ENCODE measurements around the gene C16orf90. TPM values are rescaled to one million over a fixed set of nuclear protein-coding genes. Genes with fewer than 3 reads are reported as not detected.
A peak's percentile ranks its signal among the peaks of the same experiment; 100 is the strongest.
"Not testable (repeated sequence)": the region's sequence is repeated elsewhere in the genome, so short reads cannot be mapped to it uniquely, and the experiment has no call there.

C16orf90 gene
- total RNA-seq, 1 experiment from 2014 or later: not detected

DNA sequence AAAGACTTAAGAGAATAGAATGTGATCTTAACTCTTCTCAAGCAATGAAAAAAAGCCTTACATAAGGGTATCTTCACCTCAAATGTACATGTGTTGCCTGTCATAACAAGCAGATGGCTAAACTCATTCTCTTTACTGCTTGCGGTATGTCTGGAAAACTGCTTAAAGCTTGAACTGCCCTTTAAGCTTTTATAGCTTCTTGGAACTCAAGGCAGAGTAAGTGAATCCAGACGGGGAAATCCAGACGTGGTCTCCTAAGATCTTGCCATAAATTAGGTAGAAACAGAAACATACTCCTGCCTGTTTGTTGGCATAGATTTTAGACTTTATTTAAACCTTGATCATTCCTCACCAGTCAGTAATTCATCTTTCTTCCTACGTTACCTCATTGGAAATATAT, 25.1 kb upstream of the C16orf90 start:
- Histone ChIP-seq H3K27me3 (no peaks in the 10 kb centered on the region), H3K27ac (no peak overlapping the region), H3K4me1 (peaks cover 24% of the 10 kb centered on the region), H3K9me3 (replicated peaks) (no peaks in the 10 kb centered on the region), H3K36me3 (no peaks in the 10 kb centered on the region; the same call in 1 of the 2 replicates), H3K4me3 (no peak overlapping the region)
- DNase-seq: no peak

DNA sequence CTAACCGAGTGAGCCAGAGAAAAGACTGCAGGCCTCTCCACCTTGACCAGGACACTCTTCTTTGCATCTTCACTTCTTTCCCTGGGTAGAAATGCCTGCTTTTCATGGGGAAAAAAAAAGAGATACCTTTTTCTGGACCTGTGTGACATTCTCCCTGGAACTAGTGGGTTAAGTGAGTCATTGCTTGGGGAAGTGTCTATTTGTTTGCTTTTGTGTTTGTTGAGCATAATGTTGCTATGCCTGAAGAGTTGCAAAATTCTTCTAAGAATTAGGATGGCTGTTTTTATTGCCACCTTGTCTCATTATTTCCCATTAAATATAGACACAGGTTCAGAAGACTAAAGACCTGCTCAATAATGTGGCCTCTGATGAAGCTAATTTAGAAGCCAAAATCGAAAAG, 24.3 kb upstream of the C16orf90 start:
- Histone ChIP-seq H3K4me1 (peaks cover 27% of the 10 kb centered on the region), H3K27me3 (no peaks in the 10 kb centered on the region), H3K36me3 (no peaks in the 10 kb centered on the region; the same call in 1 of the 2 replicates), H3K4me3 (no peak overlapping the region), H3K27ac (no peak overlapping the region), H3K9me3 (replicated peaks) (no peaks in the 10 kb centered on the region)
- DNase-seq: no peak

DNA sequence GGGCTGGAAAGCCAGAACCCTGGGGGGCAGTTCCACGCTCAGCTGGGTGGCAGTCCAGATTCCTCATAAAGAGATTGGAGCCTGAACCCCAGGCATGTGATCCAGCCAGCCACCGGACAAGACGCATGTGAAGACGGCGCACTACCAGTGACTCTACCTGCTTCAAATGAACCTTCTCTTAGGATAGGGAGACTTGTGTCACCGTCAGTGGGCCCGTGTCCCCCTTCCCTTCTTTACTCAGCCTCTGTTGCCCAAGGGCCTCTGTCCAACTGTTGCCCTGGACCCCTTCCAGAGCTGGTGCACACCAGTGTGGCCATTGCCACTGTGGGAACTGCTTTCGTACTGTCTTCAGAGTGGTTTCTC, 23.7 kb upstream of the C16orf90 start:
- Histone ChIP-seq H3K9me3 (replicated peaks) (no peaks in the 10 kb centered on the region), H3K4me1 (peaks cover 27% of the 10 kb centered on the region), H3K27me3 (no peaks in the 10 kb centered on the region), H3K4me3 (no peak overlapping the region), H3K36me3 (no peaks in the 10 kb centered on the region; the same call in 1 of the 2 replicates), H3K27ac (peak overlapping the region; percentile 51)
- DNase-seq: no peak

DNA sequence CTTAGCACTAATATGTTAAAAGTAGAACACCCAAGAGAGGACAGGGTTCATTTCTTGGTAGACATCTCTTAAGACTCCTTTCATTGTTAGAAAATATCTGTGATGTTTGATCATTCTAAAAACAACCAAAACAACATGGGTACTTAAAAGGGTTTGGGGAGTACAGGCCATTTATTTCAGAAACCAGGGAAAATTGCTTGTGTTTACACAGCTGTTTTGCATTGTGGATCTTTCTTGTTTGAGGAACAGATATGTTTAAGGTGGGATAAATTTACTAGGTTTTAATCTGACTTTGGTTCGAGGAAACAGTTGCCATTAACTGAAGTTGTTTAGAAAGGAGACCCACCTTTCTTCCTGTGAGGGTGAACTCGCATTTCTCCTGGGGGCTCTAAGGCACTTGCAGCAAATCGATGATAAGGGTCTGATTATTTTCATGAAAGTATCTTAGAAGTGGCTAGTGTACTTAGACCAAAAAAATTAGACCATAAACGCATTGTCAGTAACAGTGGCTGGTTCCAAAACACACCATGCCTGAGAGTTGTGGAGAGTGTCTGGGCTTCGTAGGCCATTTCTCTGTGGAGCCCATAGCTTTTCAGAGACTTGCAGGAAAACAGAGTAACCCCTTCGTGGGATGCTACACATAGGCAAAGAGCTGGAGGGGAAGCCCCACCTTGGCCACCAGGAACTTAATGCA, 23.1 kb upstream of the C16orf90 start:
- Histone ChIP-seq H3K27me3 (no peaks in the 10 kb centered on the region), H3K9me3 (replicated peaks) (no peaks in the 10 kb centered on the region), H3K4me3 (no peak overlapping the region), H3K4me1 (peaks cover 27% of the 10 kb centered on the region), H3K36me3 (no peaks in the 10 kb centered on the region; the same call in 1 of the 2 replicates), H3K27ac (peak overlapping the region; percentile 51)
- DNase-seq: peak in 1 of 2 experiments; percentile 61

DNA sequence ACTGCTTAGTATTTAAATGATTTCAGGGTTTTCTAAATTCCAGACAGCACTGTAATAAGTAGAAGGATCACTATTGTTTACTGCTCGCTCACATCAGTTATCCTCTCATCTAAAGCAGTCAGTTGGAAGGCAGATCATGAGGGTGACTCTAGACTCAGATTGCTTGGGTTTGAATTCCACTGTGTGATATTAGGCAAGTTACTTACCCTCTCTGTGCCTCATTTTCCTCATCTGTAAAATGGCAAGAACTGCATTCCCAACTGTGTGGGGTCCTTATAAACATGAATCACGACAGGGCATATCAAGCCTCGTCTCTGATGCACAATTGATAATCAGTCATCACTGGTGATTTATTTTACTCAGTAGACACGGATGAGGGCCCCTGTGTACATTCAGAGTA, 20.6 kb upstream of the C16orf90 start:
- Histone ChIP-seq H3K27ac (no peak overlapping the region), H3K9me3 (replicated peaks) (no peaks in the 10 kb centered on the region), H3K4me3 (no peak overlapping the region), H3K4me1 (peaks cover 27% of the 10 kb centered on the region), H3K27me3 (no peaks in the 10 kb centered on the region), H3K36me3 (no peaks in the 10 kb centered on the region; the same call in 1 of the 2 replicates)
- DNase-seq: no peak

DNA sequence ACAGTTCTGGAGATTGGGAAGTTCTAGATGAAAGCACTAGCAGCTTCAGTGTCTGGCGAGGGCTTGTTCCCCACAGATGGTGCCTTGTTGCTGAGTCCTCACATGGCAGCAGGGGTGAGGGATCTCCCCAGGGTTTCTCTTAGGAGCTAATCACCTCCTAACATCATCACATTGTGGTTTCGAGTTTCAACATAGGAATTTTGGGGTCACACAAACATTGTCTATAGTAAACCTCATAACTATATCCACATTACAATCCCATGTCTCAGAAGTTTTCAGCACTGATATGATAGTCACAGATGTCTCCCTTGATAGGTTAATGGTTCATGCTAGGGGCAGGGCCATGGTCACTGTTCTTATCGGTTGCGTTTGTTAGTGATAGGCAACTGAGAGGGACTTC, 19.3 kb upstream of the C16orf90 start:
- no peaks in the 10 kb centered on the region for H3K27me3 ChIP-seq
- peaks cover 26% of the 10 kb centered on the region for H3K4me1 ChIP-seq
- no peaks in the 10 kb centered on the region; the same call in 1 of the 2 replicates for H3K36me3 ChIP-seq
- H3K9me3 ChIP-seq (replicated peaks): no peaks in the 10 kb centered on the region
- no peak for DNase-seq
- no peak overlapping the region for H3K27ac ChIP-seq
- no peak overlapping the region for H3K4me3 ChIP-seq

DNA sequence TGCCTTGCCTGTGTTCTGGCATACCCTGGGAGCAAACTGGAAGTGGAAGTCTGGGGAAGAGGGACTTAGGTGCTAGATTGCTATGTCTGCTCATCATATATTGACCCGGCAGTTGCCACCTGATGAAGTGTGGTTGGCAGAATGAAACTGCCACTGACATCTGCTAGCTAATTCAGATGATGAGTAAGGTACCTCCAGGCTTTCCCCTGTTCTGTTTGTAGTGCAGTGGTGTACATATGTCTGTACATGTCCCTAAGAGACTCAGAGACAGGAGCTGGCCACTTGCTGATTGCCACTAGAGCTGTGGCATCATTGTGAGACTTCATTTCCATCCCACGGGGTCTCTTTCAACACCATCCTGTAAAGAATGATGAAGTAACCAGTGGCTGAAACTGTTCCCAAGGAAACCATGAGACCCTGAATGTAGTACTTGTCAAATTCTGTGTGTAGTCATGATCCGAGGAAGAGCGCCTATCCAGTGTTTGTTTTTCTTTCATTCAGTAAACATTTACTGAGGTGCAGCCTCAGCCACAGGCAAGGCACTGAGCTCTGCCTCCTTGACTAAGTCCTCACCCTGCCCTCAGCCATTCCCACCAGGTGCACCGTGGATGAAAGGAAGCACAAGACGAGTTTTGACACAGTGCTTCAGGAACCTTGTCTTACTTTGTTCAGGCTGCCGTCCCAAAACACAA, 18.7 kb upstream of the C16orf90 start:
- no peak for DNase-seq
- Histone ChIP-seq H3K36me3 (no peaks in the 10 kb centered on the region; the same call in 1 of the 2 replicates), H3K4me3 (no peak overlapping the region), H3K27me3 (no peaks in the 10 kb centered on the region), H3K4me1 (peaks cover 20% of the 10 kb centered on the region), H3K27ac (no peak overlapping the region), H3K9me3 (replicated peaks) (no peaks in the 10 kb centered on the region)

DNA sequence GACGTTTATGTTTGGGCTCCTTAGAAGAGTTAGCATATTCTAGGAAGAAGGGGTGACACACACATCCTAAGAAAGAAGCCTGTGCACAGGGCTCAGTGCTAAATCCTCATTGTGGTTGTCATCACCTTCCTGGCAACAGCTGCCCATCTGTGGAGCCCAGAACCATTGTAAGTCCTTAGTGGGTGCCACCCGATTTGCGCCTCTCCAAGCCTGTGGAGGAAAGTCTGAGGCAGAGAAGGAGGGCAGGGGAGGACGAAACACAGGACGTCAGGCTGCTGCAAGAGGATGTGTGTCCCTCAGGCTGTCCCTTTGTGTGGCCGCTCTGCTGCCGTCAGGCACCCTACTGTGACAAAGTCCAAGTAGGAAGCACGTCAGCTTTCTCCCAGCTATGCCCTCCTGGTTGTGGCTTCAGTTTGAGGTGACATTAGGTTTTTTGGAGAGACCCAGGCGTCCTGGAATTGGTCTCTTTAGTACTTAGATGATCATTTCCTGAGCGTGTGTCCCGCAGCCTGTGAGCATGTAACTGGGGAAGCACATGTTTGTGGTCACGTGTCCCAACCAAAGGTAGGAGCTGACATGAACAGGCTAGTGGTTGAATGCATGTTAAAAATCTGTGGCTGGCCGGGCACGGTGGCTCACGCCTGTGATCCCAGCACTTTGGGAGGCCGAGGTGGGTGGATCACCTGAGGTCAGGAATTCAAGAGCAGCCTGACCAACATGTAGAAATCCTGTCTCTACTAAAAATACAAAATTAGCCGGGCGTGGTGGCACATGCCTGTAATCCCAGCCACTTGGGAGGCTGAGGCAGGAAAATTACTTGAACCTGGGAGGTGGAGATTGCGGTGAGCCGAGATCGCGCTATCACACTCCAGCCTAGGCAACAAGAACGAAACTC, 16.2 kb upstream of the C16orf90 start:
- no peak overlapping the region for H3K4me3 ChIP-seq
- H3K9me3 ChIP-seq (replicated peaks): no peaks in the 10 kb centered on the region
- no peaks in the 10 kb centered on the region; the same call in 1 of the 2 replicates for H3K36me3 ChIP-seq
- H3K27ac ChIP-seq: no peak overlapping the region
- no peak for DNase-seq
- H3K4me1 ChIP-seq: peaks cover 3% of the 10 kb centered on the region; the same call in 1 of the 2 replicates
- no peaks in the 10 kb centered on the region for H3K27me3 ChIP-seq

DNA sequence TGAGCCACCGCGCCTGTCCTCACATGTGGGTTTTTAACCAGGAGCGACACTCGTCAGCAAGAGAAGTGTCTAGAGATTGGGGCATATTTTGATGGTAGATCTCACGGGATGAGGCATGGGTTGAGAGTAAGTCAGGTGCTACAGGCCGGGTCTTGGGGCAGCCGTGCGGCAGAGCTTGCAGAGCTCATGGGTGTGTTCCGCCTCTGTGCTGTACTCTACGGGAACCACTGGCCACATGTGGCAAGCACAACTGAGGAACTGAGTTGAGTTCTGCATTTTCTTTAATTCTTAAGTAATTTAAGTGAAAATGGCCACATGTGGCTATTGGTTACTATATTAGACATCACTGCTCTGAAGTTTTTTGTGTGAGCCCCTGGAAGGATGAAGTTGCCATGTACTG, 15.1 kb upstream of the C16orf90 start:
- no peak for DNase-seq
- Histone ChIP-seq H3K9me3 (replicated peaks) (no peaks in the 10 kb centered on the region), H3K4me1 (peaks cover 3% of the 10 kb centered on the region; the same call in 1 of the 2 replicates), H3K4me3 (no peak overlapping the region), H3K27me3 (no peaks in the 10 kb centered on the region), H3K27ac (no peak overlapping the region), H3K36me3 (no peaks in the 10 kb centered on the region)

DNA sequence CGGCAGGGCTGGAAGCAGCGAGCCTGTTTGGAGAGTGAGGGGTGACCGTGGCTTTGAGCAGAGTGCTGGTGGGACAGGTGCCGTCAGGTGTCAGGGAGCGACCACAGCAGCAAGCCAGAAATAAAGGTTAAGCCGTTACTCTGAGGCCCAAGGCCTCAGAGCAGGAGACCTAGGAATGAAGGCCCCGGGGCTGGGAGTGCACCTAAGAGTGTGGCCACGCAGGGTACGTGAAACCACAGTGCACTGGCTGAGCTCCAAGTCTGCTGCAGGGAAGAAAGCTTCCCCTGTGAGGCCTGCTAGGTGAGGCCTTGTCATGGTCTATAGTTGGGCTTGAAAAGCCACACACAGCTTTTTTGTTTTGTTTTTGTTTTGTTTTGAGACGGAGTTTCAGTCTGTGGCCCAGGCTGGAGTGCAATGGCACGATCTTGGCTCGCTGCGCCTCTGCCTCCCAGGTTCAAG, 14.2 kb upstream of the C16orf90 start:
- no peaks in the 10 kb centered on the region for H3K36me3 ChIP-seq

DNA sequence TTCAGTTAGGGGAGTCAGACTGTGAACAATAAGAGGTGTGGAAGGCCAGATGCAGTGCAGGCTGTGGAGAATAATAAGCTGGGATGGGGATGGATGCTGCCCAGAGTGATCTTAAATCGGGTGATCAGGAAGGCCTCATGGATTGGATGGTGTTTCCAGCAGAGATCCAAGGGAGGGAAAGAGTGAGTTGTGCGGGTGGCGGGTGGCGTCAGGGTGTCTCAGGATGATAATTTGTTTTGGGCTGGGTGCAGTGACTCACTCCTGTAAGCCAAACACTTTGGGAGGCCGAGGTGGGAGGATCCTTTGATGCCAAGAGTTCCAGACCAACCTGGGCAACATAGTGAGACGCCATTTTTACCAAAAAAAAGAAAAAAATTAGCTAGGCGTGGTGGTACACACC, 13.4 kb upstream of the C16orf90 start:
- no peak for DNase-seq
- Histone ChIP-seq H3K4me3 (no peak overlapping the region), H3K27ac (no peak overlapping the region), H3K4me1 (no peaks in the 10 kb centered on the region), H3K36me3 (no peaks in the 10 kb centered on the region), H3K27me3 (no peaks in the 10 kb centered on the region), H3K9me3 (replicated peaks) (no peaks in the 10 kb centered on the region)

More for the DNA sequence above, 14.2 kb upstream of the C16orf90 start:
- peak; percentile 66 to 72 for DNase-seq
- Histone ChIP-seq H3K4me1 (no peaks in the 10 kb centered on the region; the same call in 1 of the 2 replicates), H3K4me3 (no peak overlapping the region), H3K27ac (no peak overlapping the region), H3K9me3 (replicated peaks) (no peaks in the 10 kb centered on the region), H3K27me3 (no peaks in the 10 kb centered on the region)

DNA sequence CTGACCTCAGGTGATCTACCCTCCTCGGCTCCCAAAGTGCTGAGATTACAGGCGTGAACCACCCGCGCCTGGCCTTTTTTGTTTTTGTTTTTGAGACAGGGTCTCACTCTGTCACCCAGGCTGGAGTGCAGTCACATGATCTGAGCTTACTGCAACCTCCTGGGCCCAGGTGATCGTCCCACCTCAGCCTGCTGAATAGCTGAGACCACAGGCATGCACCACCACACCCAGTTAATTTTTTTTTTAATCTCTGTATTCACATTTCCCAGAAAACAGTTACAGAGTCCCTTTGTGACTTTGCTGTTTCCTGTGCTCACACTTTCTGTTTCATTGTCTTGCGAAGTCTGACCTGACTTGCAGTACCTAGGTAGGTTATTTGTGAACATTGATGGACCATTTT, 8.2 kb upstream of the C16orf90 start:
- Histone ChIP-seq H3K4me1 (no peaks in the 10 kb centered on the region), H3K4me3 (no peak overlapping the region), H3K27me3 (no peaks in the 10 kb centered on the region), H3K27ac (no peak overlapping the region), H3K9me3 (replicated peaks) (no peaks in the 10 kb centered on the region), H3K36me3 (no peaks in the 10 kb centered on the region)
- DNase-seq: no peak

DNA sequence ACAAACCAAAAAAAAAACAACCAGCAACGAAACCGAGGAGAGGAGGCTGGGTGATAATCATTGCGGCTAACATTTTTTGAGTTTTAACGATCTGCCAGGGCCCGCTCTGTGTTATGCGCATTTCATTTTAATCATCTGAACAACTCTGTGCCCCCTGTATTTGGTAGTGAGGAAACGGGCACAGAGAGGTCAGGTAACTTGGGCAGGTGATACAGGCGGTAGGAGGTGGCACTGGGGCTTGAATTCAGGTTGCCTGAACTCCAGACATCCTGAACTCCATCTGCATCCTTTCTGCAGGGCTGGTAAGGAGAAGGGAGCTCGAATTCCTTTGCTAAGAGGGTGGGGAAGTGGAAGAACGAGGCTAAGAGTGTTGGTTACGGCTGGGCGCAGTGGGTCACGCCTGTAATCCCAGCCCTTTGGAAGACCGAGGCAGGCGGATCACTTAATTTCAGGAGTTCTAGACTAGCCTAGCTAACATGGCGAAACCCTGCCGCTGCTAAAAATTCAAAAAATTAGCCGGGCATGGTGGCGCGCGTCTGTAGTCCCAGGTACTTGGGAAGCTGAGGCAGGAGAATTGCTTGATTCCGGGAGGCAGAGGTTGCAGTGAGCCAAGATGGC, 6.6 kb upstream of the C16orf90 start:
- Histone ChIP-seq H3K9me3 (replicated peaks) (no peaks in the 10 kb centered on the region), H3K27ac (no peak overlapping the region), H3K36me3 (no peaks in the 10 kb centered on the region), H3K4me3 (no peak overlapping the region), H3K27me3 (no peaks in the 10 kb centered on the region), H3K4me1 (no peaks in the 10 kb centered on the region)
- DNase-seq: no peak

DNA sequence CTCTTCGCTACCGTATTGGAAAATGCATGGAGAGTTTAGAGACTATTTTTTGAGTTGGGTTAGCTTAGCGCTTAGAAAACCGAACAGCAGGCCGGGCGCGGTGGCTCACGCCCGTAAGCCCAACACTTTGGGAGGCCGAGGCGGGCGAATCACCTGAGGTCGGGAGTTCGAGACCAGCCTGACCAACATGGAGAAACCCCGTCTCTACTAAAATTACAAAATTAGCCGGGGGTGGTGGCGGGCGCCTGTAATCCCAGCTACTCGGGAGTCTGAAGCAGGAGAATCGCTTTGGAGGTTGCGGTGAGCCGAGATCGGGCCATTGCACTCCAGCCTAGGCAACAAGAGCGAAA, 6.1 kb upstream of the C16orf90 start:
- H3K36me3 ChIP-seq; H3K9me3 ChIP-seq (replicated peaks); DNase-seq; H3K27me3 ChIP-seq; H3K4me1 ChIP-seq: not testable (repeated sequence)
- peak overlapping the region; percentile 9; the same call in 1 of the 2 replicates for H3K27ac ChIP-seq
- peak overlapping the region; percentile 74 for H3K4me3 ChIP-seq
